ENCODE data around the gene FAM210B. TPM values are rescaled to one million over a fixed set of nuclear protein-coding genes. Genes with fewer than 3 reads are reported as not detected.

Gene FAM210B
- total and polyA plus RNA-seq, 2 of the 8 experiments (the other 6 are each of a cell fraction or from before 2014, with no cell fraction given): 9.4 to 15.0 TPM

DNA sequence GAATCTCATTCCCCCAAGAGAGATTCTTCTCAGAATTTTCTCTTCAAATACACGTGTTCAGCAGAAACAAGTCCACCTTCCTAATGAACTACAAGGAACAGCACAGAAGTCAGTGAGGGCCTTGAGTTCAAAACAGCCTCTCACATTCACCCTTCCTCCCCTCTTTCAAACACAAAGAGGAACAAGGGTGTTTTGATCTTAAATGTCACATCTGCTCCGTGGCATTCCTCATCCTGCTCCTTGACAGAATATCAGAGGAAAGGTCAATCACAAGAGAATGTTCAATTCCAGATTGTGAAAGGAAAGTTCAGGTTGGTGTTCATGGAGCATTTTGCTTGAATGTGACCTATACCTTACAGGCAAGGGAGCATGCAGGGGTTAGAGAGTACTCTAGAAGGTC is 35.6 kb upstream of the FAM210B start (continued):
- TF ChIP-seq SAP30 (IDR thresholded peaks at IDR 0.05; ENCODE audit: insufficient read depth, insufficient replicate concordance, low read length): no peak
- TF ChIP-seq JUN (IDR thresholded peaks at IDR 0.05; ENCODE audit: low read depth, low read length): no peak
- TF ChIP-seq, protein P1, sequence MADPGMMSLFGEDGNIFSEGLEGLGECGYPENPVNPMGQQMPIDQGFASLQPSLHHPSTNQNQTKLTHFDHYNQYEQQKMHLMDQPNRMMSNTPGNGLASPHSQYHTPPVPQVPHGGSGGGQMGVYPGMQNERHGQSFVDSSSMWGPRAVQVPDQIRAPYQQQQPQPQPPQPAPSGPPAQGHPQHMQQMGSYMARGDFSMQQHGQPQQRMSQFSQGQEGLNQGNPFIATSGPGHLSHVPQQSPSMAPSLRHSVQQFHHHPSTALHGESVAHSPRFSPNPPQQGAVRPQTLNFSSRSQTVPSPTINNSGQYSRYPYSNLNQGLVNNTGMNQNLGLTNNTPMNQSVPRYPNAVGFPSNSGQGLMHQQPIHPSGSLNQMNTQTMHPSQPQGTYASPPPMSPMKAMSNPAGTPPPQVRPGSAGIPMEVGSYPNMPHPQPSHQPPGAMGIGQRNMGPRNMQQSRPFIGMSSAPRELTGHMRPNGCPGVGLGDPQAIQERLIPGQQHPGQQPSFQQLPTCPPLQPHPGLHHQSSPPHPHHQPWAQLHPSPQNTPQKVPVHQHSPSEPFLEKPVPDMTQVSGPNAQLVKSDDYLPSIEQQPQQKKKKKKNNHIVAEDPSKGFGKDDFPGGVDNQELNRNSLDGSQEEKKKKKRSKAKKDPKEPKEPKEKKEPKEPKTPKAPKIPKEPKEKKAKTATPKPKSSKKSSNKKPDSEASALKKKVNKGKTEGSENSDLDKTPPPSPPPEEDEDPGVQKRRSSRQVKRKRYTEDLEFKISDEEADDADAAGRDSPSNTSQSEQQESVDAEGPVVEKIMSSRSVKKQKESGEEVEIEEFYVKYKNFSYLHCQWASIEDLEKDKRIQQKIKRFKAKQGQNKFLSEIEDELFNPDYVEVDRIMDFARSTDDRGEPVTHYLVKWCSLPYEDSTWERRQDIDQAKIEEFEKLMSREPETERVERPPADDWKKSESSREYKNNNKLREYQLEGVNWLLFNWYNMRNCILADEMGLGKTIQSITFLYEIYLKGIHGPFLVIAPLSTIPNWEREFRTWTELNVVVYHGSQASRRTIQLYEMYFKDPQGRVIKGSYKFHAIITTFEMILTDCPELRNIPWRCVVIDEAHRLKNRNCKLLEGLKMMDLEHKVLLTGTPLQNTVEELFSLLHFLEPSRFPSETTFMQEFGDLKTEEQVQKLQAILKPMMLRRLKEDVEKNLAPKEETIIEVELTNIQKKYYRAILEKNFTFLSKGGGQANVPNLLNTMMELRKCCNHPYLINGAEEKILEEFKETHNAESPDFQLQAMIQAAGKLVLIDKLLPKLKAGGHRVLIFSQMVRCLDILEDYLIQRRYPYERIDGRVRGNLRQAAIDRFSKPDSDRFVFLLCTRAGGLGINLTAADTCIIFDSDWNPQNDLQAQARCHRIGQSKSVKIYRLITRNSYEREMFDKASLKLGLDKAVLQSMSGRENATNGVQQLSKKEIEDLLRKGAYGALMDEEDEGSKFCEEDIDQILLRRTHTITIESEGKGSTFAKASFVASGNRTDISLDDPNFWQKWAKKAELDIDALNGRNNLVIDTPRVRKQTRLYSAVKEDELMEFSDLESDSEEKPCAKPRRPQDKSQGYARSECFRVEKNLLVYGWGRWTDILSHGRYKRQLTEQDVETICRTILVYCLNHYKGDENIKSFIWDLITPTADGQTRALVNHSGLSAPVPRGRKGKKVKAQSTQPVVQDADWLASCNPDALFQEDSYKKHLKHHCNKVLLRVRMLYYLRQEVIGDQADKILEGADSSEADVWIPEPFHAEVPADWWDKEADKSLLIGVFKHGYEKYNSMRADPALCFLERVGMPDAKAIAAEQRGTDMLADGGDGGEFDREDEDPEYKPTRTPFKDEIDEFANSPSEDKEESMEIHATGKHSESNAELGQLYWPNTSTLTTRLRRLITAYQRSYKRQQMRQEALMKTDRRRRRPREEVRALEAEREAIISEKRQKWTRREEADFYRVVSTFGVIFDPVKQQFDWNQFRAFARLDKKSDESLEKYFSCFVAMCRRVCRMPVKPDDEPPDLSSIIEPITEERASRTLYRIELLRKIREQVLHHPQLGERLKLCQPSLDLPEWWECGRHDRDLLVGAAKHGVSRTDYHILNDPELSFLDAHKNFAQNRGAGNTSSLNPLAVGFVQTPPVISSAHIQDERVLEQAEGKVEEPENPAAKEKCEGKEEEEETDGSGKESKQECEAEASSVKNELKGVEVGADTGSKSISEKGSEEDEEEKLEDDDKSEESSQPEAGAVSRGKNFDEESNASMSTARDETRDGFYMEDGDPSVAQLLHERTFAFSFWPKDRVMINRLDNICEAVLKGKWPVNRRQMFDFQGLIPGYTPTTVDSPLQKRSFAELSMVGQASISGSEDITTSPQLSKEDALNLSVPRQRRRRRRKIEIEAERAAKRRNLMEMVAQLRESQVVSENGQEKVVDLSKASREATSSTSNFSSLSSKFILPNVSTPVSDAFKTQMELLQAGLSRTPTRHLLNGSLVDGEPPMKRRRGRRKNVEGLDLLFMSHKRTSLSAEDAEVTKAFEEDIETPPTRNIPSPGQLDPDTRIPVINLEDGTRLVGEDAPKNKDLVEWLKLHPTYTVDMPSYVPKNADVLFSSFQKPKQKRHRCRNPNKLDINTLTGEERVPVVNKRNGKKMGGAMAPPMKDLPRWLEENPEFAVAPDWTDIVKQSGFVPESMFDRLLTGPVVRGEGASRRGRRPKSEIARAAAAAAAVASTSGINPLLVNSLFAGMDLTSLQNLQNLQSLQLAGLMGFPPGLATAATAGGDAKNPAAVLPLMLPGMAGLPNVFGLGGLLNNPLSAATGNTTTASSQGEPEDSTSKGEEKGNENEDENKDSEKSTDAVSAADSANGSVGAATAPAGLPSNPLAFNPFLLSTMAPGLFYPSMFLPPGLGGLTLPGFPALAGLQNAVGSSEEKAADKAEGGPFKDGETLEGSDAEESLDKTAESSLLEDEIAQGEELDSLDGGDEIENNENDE (IDR thresholded peaks at IDR 0.05; ENCODE audit: insufficient replicate concordance, low read length): no peak

Measured in H1 (cell line).